Glutamatergic neuron (in vitro differentiated cells): ENCODE results near the gene USP7. TPM values are rescaled to one million over a fixed set of nuclear protein-coding genes. Genes with fewer than 3 reads are reported as not detected.
"Not testable (repeated sequence)": the region's sequence is repeated elsewhere in the genome, so short reads cannot be mapped to it uniquely, and the experiment has no call there.

Source experiments
- DNase-seq: peaks from one replicate; pipeline ENCODE4 v3.0.0; 2022
- H3K27ac Mint-ChIP-seq: one replicate; pipeline ENCODE4 v1.8.0; 2020; ENCODE audit warnings: mild to moderate bottlenecking, mixed read lengths, inconsistent platforms; ENCODE audit not compliant: unreplicated experiment
- H3K27me3 Mint-ChIP-seq: one replicate; pipeline ENCODE4 v1.8.0; 2020; ENCODE audit warnings: mild to moderate bottlenecking, moderate library complexity, mixed read lengths, inconsistent platforms; ENCODE audit not compliant: unreplicated experiment
- H3K36me3 Mint-ChIP-seq: one replicate; pipeline ENCODE4 v1.8.0; 2020; ENCODE audit warnings: mild to moderate bottlenecking, mixed read lengths, inconsistent platforms; ENCODE audit not compliant: unreplicated experiment
- H3K4me1 Mint-ChIP-seq: one replicate; pipeline ENCODE4 v1.8.0; 2020; ENCODE audit warnings: mild to moderate bottlenecking, low read depth, mixed read lengths, inconsistent platforms; ENCODE audit not compliant: unreplicated experiment
- H3K4me3 Mint-ChIP-seq: one replicate; pipeline ENCODE4 v1.8.0; 2020; ENCODE audit warnings: mild to moderate bottlenecking, mixed read lengths, inconsistent platforms; ENCODE audit not compliant: unreplicated experiment
- H3K9me3 Mint-ChIP-seq: one replicate; pipeline ENCODE4 v1.8.0; 2020; ENCODE audit warnings: mild to moderate bottlenecking, moderate library complexity, mixed read lengths, inconsistent platforms; ENCODE audit not compliant: unreplicated experiment
- CTCF ChIP-seq: fragments of 200-600 bp; sonication (generic); IDR thresholded peaks from one replicate; pipeline ENCODE4 v1.5.0; 2021; ENCODE audit not compliant: partially characterized antibody, unreplicated experiment
- total RNA-seq: library from RNA; stranded (reverse); fragmentation: NEBNext Ultra II Directional; extraction: Animal tissue kit (Norgen Biotek cat#: 25700); gene quantifications from one replicate; pipeline ENCODE4 v1.2.1, GENCODE V29; 2021; ENCODE audit not compliant: unreplicated experiment

Gene USP7
- total RNA-seq, 1 donor from 2014 or later: 167 TPM

- Mint-ChIP-seq H3K36me3 (no peaks in the 10 kb centered on the region), H3K4me1 (no peaks in the 10 kb centered on the region), H3K4me3 (no peak overlapping the region), H3K9me3 (peaks cover 3% of the 10 kb centered on the region), H3K27ac (no peak overlapping the region), H3K27me3 (peaks cover 2% of the 10 kb centered on the region)
- no peak for DNase-seq
- TF ChIP-seq CTCF: no peak
These were observed 11.3 kb upstream of the USP7 start for GRCh38 chr16:8975039-8975438.

GRCh38 chr16:8972843-8973586 is 9.3 kb upstream of the USP7 start:
- H3K4me3 Mint-ChIP-seq: no peak overlapping the region
- no peaks in the 10 kb centered on the region for H3K4me1 Mint-ChIP-seq
- H3K36me3 Mint-ChIP-seq: no peaks in the 10 kb centered on the region
- TF ChIP-seq CTCF: no peak
- no peak overlapping the region for H3K27ac Mint-ChIP-seq
- no peaks in the 10 kb centered on the region for H3K27me3 Mint-ChIP-seq
- H3K9me3 Mint-ChIP-seq: peaks cover 1% of the 10 kb centered on the region
- no peak for DNase-seq

DNA sequence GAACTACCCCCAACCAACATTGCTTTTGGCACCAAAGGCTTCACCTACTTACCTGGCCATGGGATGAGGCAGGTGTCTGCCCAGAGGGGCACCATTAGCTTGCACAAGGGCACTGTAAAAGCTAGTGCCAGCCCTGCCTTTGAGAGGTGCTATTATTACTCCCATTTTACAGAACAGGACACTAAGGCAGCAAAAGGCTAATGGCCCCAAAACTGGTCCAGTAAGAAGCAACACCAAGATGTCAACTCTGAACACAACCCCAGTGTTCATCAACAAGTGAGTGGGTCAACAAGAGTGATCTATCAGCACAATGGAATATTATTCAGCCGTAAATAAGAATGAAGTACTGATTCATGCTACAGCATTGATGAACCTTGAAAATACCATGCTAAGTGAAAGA is 7.7 kb upstream of the USP7 start:
- H3K4me3 Mint-ChIP-seq: no peak overlapping the region
- no peak for DNase-seq
- peaks cover 1% of the 10 kb centered on the region for H3K9me3 Mint-ChIP-seq
- no peaks in the 10 kb centered on the region for H3K36me3 Mint-ChIP-seq
- peaks cover 7% of the 10 kb centered on the region for H3K4me1 Mint-ChIP-seq
- H3K27ac Mint-ChIP-seq: no peak overlapping the region
- TF ChIP-seq CTCF: no peak
- no peaks in the 10 kb centered on the region for H3K27me3 Mint-ChIP-seq

DNA sequence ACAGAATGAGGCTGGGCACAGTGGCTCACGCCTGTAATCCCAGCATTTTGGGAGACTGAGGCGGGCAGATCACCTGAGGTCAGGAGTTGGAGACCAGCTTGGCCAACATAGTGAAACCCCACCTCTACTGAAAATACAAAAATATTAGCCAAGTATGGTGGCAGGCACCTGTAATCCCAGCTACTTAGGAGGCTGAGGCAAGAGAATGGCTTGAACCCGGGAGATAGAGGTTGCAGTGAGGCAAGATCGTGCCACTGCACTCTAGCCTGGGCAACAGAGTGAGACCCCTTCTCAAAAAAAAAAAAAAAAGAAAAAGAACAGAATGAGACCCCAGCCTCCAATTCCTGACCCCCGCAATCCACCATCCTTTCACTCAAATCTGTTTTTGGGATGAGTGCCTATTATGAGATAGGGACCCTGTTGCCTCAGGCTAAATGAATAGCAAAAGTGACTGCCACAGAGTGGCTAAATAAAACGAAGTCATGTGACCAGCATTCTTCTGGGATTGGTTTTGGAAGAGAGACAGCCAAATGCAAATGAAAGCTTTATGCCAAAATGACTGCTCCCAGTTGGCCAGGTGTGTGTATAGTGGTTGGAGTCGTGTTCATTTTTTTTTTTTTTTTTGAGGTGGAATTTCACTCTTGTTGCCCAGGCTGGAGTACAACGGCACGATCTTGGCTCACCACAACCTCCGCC is 5.6 kb upstream of the USP7 start:
- H3K4me3 Mint-ChIP-seq, H3K36me3 Mint-ChIP-seq, H3K4me1 Mint-ChIP-seq, H3K9me3 Mint-ChIP-seq, H3K27ac Mint-ChIP-seq, DNase-seq, H3K27me3 Mint-ChIP-seq: not testable (repeated sequence)

DNA sequence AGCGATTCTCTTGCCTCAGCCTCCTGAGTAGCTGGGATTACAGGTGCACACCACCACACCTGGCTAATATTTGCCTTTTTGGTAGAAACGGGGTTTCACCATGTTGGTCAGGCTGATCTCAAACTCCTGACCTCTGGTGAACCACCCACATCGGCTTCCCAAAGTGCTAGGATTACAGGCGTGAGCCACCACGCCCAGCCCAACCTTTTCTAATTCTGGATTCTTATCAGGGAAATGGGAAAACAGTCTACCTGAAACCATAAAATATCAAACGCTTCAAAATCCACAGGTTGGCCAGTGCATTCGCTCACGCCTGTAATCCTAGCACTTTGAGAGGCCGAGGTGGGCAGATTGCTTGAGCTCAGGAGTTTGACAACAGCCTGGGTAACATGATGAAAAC is 4.3 kb upstream of the USP7 start:
- not testable (repeated sequence) for H3K27ac Mint-ChIP-seq

More for the DNA sequence above, 4.3 kb upstream of the USP7 start:
- not testable (repeated sequence) for H3K27me3 Mint-ChIP-seq, H3K4me1 Mint-ChIP-seq, DNase-seq, H3K9me3 Mint-ChIP-seq, H3K4me3 Mint-ChIP-seq, H3K36me3 Mint-ChIP-seq
